Trophoblast cell (in vitro differentiated cells and primary cell): Measurements from ENCODE around the gene DAD1.

Experiments
- DNase-seq, 2 donors: peaks; one replicate each; pipeline ENCODE4 v3.0.0-alpha.2; 2016
- H2AFZ ChIP-seq: 2 replicates; pipeline ENCODE4 v1.6.1; 2013; ENCODE audit warnings: low read length, moderate library complexity, mild to moderate bottlenecking; ENCODE audit not compliant: insufficient read depth, poor library complexity
- H2AK5ac ChIP-seq: 2 replicates; pipeline ENCODE4 v1.6.1; 2013; ENCODE audit warnings: mild to moderate bottlenecking, low read length
- H2BK120ac ChIP-seq: 2 replicates; pipeline ENCODE4 v1.6.1; 2013; ENCODE audit warnings: low read length, mild to moderate bottlenecking, moderate library complexity; ENCODE audit not compliant: insufficient read depth, poor library complexity
- H2BK12ac ChIP-seq: 2 replicates; pipeline ENCODE4 v1.6.1; 2013; ENCODE audit warnings: mild to moderate bottlenecking, low read length, moderate library complexity
- H2BK5ac ChIP-seq: 2 replicates; pipeline ENCODE4 v1.6.1; 2013; ENCODE audit warnings: low read length, low read depth, moderate library complexity, mild to moderate bottlenecking; ENCODE audit not compliant: poor library complexity
- H3K14ac ChIP-seq: 2 replicates; pipeline ENCODE4 v1.6.1; 2013; ENCODE audit warnings: mild to moderate bottlenecking, low read length
- H3K18ac ChIP-seq: 2 replicates; pipeline ENCODE4 v1.6.1; 2013; ENCODE audit warnings: mild to moderate bottlenecking, low read length
- H3K23ac ChIP-seq: 2 replicates; pipeline ENCODE4 v1.6.1; 2013; ENCODE audit warnings: low read length
- H3K27ac ChIP-seq: 2 replicates; pipeline ENCODE4 v1.5.1; 2013; ENCODE audit warnings: low read depth, mild to moderate bottlenecking, inconsistent platforms, low read length, moderate library complexity
- H3K27me3 ChIP-seq: 2 replicates; pipeline ENCODE4 v1.6.1; 2013; ENCODE audit warnings: inconsistent platforms, mild to moderate bottlenecking, low read length, moderate library complexity; ENCODE audit not compliant: insufficient read depth
- H3K36me3 ChIP-seq, 2 experiments: 1 replicate in 1 of 2; 2 replicates in 1 of 2; pipeline ENCODE4 v1.6.1; 2013; ENCODE audit warnings: low read length in 2 of 2, mild to moderate bottlenecking in 2 of 2, moderate library complexity in 1 of 2; ENCODE audit not compliant: insufficient read depth in 2 of 2, control insufficient read depth in 1 of 2
- H3K4ac ChIP-seq: 2 replicates; pipeline ENCODE4 v1.6.1; 2013; ENCODE audit warnings: low read depth, mild to moderate bottlenecking, low read length, moderate library complexity
- H3K4me1 ChIP-seq, 2 experiments: 1 replicate in 1 of 2; 2 replicates in 1 of 2; pipeline ENCODE4 v1.6.1; 2013; ENCODE audit warnings: low read length in 2 of 2, mild to moderate bottlenecking in 2 of 2, moderate library complexity in 1 of 2; ENCODE audit not compliant: insufficient read depth in 2 of 2, control insufficient read depth in 1 of 2
- H3K4me2 ChIP-seq: 2 replicates; pipeline ENCODE4 v1.6.1; 2013; ENCODE audit warnings: inconsistent platforms, mild to moderate bottlenecking, low read length, moderate library complexity
- H3K4me3 ChIP-seq: 2 replicates; pipeline ENCODE4 v1.5.1; 2013; ENCODE audit warnings: mild to moderate bottlenecking, low read depth, low read length, inconsistent platforms
- H3K79me1 ChIP-seq: one replicate; pipeline ENCODE4 v1.6.1; 2013; ENCODE audit warnings: low read length
- H3K79me2 ChIP-seq: 2 replicates; pipeline ENCODE4 v1.6.1; 2013; ENCODE audit warnings: low read length, mild to moderate bottlenecking; ENCODE audit not compliant: control insufficient read depth, insufficient read depth, poor library complexity
- H3K9ac ChIP-seq: 2 replicates; pipeline ENCODE4 v1.6.1; 2013; ENCODE audit warnings: mild to moderate bottlenecking, low read length
- H3K9me3 ChIP-seq: 2 replicates; pipeline ENCODE4 v1.6.1; 2013; ENCODE audit warnings: low read depth, mild to moderate bottlenecking, control low read depth, inconsistent platforms, low read length; ENCODE audit not compliant: insufficient read depth
- H4K12ac ChIP-seq: 2 replicates; pipeline ENCODE4 v1.6.1; 2013; ENCODE audit warnings: low read depth, mild to moderate bottlenecking, low read length, moderate library complexity
- H4K8ac ChIP-seq: 2 replicates; pipeline ENCODE4 v1.6.1; 2013; ENCODE audit warnings: low read depth, mild to moderate bottlenecking, low read length, moderate library complexity
- H4K91ac ChIP-seq: one replicate; pipeline ENCODE4 v1.6.1; 2013; ENCODE audit warnings: low read depth, mild to moderate bottlenecking, low read length, moderate library complexity
- WGBS: extraction: QIAGEN DNeasy Blood & Tissue Kit; methylation state at CpG from one replicate; pipeline ENCODE4 v1.1.7; 2013; ENCODE audit warnings: missing lambda C conversion rate; ENCODE audit not compliant: insufficient read length, insufficient coverage; ENCODE audit errors: extremely low coverage; 5-methylcytosine and 5-hydroxymethylcytosine counted together

Gene DAD1

DNA sequence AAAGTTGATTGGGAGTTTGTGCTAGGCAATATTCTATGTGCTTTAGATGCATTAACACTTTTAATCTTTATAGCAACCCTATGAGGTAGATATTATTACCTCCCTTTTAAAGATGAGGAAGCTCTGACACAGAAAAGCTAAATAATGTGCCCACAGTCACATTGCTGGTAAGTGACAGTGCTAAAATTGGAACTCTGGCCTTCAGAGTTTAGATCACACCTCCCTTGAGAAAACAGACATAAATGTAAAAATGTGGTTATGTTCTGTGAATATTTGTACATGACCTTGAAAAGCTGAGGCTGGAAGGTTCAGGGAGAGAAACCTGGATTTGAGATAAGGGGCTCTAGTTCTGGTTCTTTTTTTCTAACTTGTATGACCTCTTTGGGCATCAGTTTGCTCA lies 11.0 kb upstream of the DAD1 start:
- no peak overlapping the region for H3K27ac ChIP-seq
- H3K9ac ChIP-seq, result no peak overlapping the region
- H3K4me3 ChIP-seq, result no peak overlapping the region
- H3K79me2 ChIP-seq, result peaks cover 5% of the 10 kb centered on the region
- no peak for DNase-seq
- H3K4me2 ChIP-seq, result no peak overlapping the region
- H3K18ac ChIP-seq, result no peak overlapping the region
- no peak overlapping the region for H3K14ac ChIP-seq
- no peak overlapping the region for H4K91ac ChIP-seq
- H2BK5ac ChIP-seq, result no peak overlapping the region
- no peak overlapping the region for H2AFZ ChIP-seq
- peaks cover 21 to 25% of the 10 kb centered on the region in 2 experiments for H3K36me3 ChIP-seq
- no peak overlapping the region for H4K12ac ChIP-seq
- no peak overlapping the region for H3K4ac ChIP-seq
- H3K4me1 ChIP-seq, result peaks cover 3 to 13% of the 10 kb centered on the region in 2 experiments
- no peak overlapping the region for H2BK12ac ChIP-seq
- no peaks in the 10 kb centered on the region for H3K9me3 ChIP-seq
- H2AK5ac ChIP-seq, result no peak overlapping the region
- H2BK120ac ChIP-seq, result no peak overlapping the region
- no peak overlapping the region for H4K8ac ChIP-seq
- H3K79me1 ChIP-seq, result peaks cover 12% of the 10 kb centered on the region
- no peak overlapping the region for H3K23ac ChIP-seq
- no peaks in the 10 kb centered on the region for H3K27me3 ChIP-seq

DNA sequence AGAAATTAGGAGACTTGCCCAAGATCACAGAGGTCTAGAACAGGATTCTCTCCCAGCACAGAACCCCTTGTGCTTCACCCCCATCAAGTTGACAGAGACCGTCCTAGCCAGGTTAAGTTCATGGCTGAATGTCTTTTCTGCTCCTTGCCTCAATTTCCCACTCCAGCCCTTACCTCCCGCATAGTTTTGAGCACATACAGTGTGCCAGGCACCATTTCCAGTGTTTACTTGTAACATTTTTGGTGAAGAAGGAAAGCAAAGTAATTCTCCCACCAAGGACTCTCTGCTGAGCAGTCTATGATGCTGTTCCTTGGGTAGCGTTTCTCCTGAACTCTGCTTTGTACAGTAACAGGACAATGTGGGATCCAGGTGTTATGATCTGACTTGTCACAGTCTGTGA lies 10.3 kb upstream of the DAD1 start:
- no peak for DNase-seq
- no peaks in the 10 kb centered on the region for H3K27me3 ChIP-seq
- peaks cover 12% of the 10 kb centered on the region for H3K79me1 ChIP-seq
- H3K4me1 ChIP-seq, result peaks cover 3 to 13% of the 10 kb centered on the region in 2 experiments
- peak overlapping the region; percentile 49 for H2BK5ac ChIP-seq
- H3K14ac ChIP-seq, result peak overlapping the region; percentile 74
- H3K79me2 ChIP-seq, result peaks cover 5% of the 10 kb centered on the region
- peak overlapping the region; percentile 61 for H3K18ac ChIP-seq
- no peak overlapping the region for H3K9ac ChIP-seq
- no peak overlapping the region for H4K12ac ChIP-seq
- peak overlapping the region; percentile 47 for H3K4ac ChIP-seq
- H2BK120ac ChIP-seq, result peak overlapping the region; percentile 61
- no CpG with 5 or more reads among the region's 3 CpGs for WGBS
- H3K4me3 ChIP-seq, result no peak overlapping the region
- H2BK12ac ChIP-seq, result peak overlapping the region; percentile 35
- no peaks in the 10 kb centered on the region for H3K9me3 ChIP-seq
- peak overlapping the region; percentile 78 for H4K91ac ChIP-seq
- H3K4me2 ChIP-seq, result peak overlapping the region; percentile 4
- no peak overlapping the region for H3K23ac ChIP-seq
- peak overlapping the region; percentile 91 for H2AK5ac ChIP-seq
- peak overlapping the region; percentile 22 for H3K27ac ChIP-seq
- H4K8ac ChIP-seq, result peak overlapping the region; percentile 47
- peaks cover 15 to 19% of the 10 kb centered on the region in 2 experiments for H3K36me3 ChIP-seq
- H2AFZ ChIP-seq, result no peak overlapping the region

DNA sequence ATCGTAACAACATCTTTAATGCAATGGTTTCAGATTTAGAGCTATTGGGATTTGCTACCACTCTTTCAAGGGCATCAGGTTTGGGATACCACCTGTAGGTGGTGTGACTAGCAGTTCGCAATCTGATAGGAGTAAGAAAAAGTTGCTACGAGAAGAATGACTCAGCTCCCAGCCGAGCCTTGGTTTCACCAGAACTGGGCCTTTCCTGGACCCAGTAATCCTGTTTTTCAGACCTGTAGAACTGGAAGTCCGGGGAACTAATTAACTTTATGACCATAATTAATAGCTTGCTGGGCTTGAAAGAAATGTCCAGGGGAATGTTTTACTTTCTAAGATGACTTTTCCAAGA lies 9.8 kb upstream of the DAD1 start:
- peak overlapping the region; percentile 79 for H3K4me2 ChIP-seq
- no peaks in the 10 kb centered on the region for H3K27me3 ChIP-seq
- H2BK120ac ChIP-seq, result no peak overlapping the region
- peaks cover 14 to 18% of the 10 kb centered on the region in 2 experiments for H3K36me3 ChIP-seq
- H3K14ac ChIP-seq, result peak overlapping the region; percentile 56
- peak; percentile 48 to 74 for DNase-seq
- no peak overlapping the region for H4K8ac ChIP-seq
- no peaks in the 10 kb centered on the region for H3K9me3 ChIP-seq
- no peak overlapping the region for H2AK5ac ChIP-seq
- H3K79me2 ChIP-seq, result peaks cover 5% of the 10 kb centered on the region
- H3K18ac ChIP-seq, result no peak overlapping the region
- H3K4me1 ChIP-seq, result peaks cover 3 to 13% of the 10 kb centered on the region in 2 experiments
- H3K9ac ChIP-seq, result no peak overlapping the region
- no peak overlapping the region for H3K23ac ChIP-seq
- WGBS, result no CpG with 5 or more reads among the region's 5 CpGs
- peak overlapping the region; percentile 71 for H4K91ac ChIP-seq
- no peak overlapping the region for H4K12ac ChIP-seq
- H2AFZ ChIP-seq, result peak overlapping the region; percentile 90
- H2BK12ac ChIP-seq, result no peak overlapping the region
- peak overlapping the region; percentile 83 for H3K4me3 ChIP-seq
- peak overlapping the region; percentile 63 for H3K27ac ChIP-seq
- no peak overlapping the region for H3K4ac ChIP-seq
- no peak overlapping the region for H2BK5ac ChIP-seq
- H3K79me1 ChIP-seq, result peaks cover 12% of the 10 kb centered on the region

DNA sequence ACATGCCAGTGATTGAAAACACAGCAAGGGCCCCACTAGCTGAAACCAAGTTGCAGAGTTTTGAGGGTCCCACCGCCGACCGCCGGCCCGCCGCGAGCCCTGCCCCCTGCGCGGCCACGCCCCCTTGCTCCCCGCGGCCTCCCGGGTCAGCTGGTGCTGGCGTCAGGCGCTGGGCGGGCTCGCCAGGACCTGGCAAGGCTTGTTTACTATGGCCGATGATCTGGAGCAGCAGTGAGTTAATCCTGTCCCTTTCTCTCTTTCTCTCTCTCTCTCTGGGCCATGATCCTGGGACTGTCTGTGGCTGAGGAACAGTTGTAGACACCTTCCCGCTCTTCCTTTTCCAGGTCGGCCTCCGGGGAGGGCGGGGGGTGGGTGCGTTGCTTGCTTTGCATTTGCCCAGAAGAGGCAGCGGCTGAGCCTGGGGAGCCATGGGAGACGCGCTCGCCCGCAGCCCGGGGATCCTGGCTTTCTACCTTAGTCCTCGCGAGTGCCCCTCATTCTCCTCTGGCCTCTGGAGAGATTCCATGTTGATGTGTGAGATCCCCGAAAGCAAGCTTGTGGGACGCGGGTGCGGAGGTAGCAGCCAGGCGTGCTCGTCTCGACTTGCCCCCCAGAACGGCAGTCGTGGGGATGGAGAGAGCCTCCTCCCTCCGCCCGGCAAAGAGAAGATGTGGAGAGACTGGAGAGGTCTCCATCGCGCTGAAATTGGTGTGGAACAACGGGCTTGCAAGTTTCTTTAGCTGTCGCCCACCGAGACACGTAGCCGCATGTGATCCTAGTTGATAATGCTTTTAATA lies 9.3 kb upstream of the DAD1 start, which contains the start of gene ABHD4:
TSS of gene ABHD4 (plus strand) at position 202 of the 797 bp plus-strand sequence. CDS start at position 209, 7 bp downstream.
- peak within 1 kb of the TSS; percentile 90 for H2AFZ ChIP-seq
- peak; percentile 24 to 62 for DNase-seq
- H3K4me1 ChIP-seq, result peaks cover 3 to 11% of the 10 kb centered on the region in 2 experiments
- peak within 1 kb of the TSS; percentile 71 for H4K8ac ChIP-seq
- peaks cover 12% of the 10 kb centered on the region for H3K79me1 ChIP-seq
- H4K91ac ChIP-seq, result peak within 1 kb of the TSS; percentile 71
- H3K4me2 ChIP-seq, result peak within 1 kb of the TSS; percentile 79
- peak within 1 kb of the TSS; percentile 80 for H3K18ac ChIP-seq
- no peaks in the 10 kb centered on the region for H3K9me3 ChIP-seq
- H3K79me2 ChIP-seq, result peaks cover 5% of the 10 kb centered on the region
- peak within 1 kb of the TSS; percentile 72 for H2BK120ac ChIP-seq
- peak within 1 kb of the TSS; percentile 56 for H3K14ac ChIP-seq
- peak within 1 kb of the TSS; percentile 60 for H2BK5ac ChIP-seq
- no CpG with 5 or more reads among the region's 49 CpGs for WGBS
- peak within 1 kb of the TSS; percentile 64 for H3K9ac ChIP-seq
- H3K27ac ChIP-seq, result peak within 1 kb of the TSS; percentile 63
- H3K23ac ChIP-seq, result no peak within 1 kb of the TSS
- no peaks in the 10 kb centered on the region for H3K27me3 ChIP-seq
- H3K36me3 ChIP-seq, result peaks cover 10 to 12% of the 10 kb centered on the region in 2 experiments
- H3K4me3 ChIP-seq, result peak within 1 kb of the TSS; percentile 83
- peak within 1 kb of the TSS; percentile 63 for H2BK12ac ChIP-seq
- H3K4ac ChIP-seq, result peak within 1 kb of the TSS; percentile 73
- peak within 1 kb of the TSS; percentile 72 for H4K12ac ChIP-seq
- H2AK5ac ChIP-seq, result peak within 1 kb of the TSS; percentile 57
